ENCODE results near the gene B9D1.

B9D1 gene

GRCh38 chr17:19320876-19321275, 41.6 kb downstream of the B9D1 start:
- no peak for TF ChIP-seq CTCF (IDR thresholded peaks at IDR 0.05; ENCODE audit: control insufficient read depth, extremely low read depth, insufficient read depth)
- no peak for DNase-seq (ENCODE audit: low read depth)
- no peak overlapping the region for H3K4me3 ChIP-seq (ENCODE audit: low read depth, low read length)

- TF ChIP-seq CTCF (IDR thresholded peaks at IDR 0.05; ENCODE audit: control insufficient read depth, extremely low read depth, insufficient read depth): no peak
- H3K4me3 ChIP-seq (ENCODE audit: low read depth, low read length): no peak overlapping the region
- DNase-seq (ENCODE audit: low read depth): no peak
Observed at GRCh38 chr17:19319771-19320505, 42.6 kb downstream of the B9D1 start.

GRCh38 chr17:19318611-19319010, 43.9 kb downstream of the B9D1 start:
- no peak for DNase-seq (ENCODE audit: low read depth)
- H3K4me3 ChIP-seq (ENCODE audit: low read depth, low read length): no peak overlapping the region
- no peak for TF ChIP-seq CTCF (IDR thresholded peaks at IDR 0.05; ENCODE audit: control insufficient read depth, extremely low read depth, insufficient read depth)

- no peak for TF ChIP-seq CTCF (IDR thresholded peaks at IDR 0.05; ENCODE audit: control insufficient read depth, extremely low read depth, insufficient read depth)
- no peak for DNase-seq (ENCODE audit: low read depth)
- H3K4me3 ChIP-seq (ENCODE audit: low read depth, low read length): no peak overlapping the region
Observed at GRCh38 chr17:19317359-19318095, 45.0 kb downstream of the B9D1 start.

- no peak overlapping the region for H3K4me3 ChIP-seq (ENCODE audit: low read depth, low read length)
- DNase-seq (ENCODE audit: low read depth): no peak
- TF ChIP-seq CTCF (IDR thresholded peaks at IDR 0.05; ENCODE audit: control insufficient read depth, extremely low read depth, insufficient read depth): no peak
Observed at GRCh38 chr17:19316761-19317358, 45.7 kb downstream of the B9D1 start.

GRCh38 chr17:19315104-19315503, 47.4 kb downstream of the B9D1 start:
- TF ChIP-seq CTCF (IDR thresholded peaks at IDR 0.05; ENCODE audit: control insufficient read depth, extremely low read depth, insufficient read depth): no peak
- H3K4me3 ChIP-seq (ENCODE audit: low read depth, low read length): no peak overlapping the region
- no peak for DNase-seq (ENCODE audit: low read depth)
